ENCODE results near the gene MYO5C. TPM values are rescaled to one million over a fixed set of nuclear protein-coding genes. Genes with fewer than 3 reads are reported as not detected.

Gene MYO5C
- total and polyA plus RNA-seq, 2 of the 8 experiments (the other 6 are each of a cell fraction or from before 2014, with no cell fraction given) = 8.2 to 26.7 TPM

GRCh38 chr15:52243697-52244555 is 51.7 kb downstream of the MYO5C start:
- Histone ChIP-seq H3K23ac (ENCODE audit: insufficient read length) (no peak overlapping the region), H2AK5ac (ENCODE audit: low read depth, low read length) (no peak overlapping the region), H2BK15ac (ENCODE audit: low read length) (no peak overlapping the region), H2AFZ (ENCODE audit: low read length) (no peak overlapping the region), H3K79me2 (ENCODE audit: control insufficient read depth in 1 of 2, insufficient read depth in 2 of 2, low read length in 2 of 2) (no peaks in the 10 kb centered on the region), H4K8ac (ENCODE audit: extremely low read depth, insufficient read depth, low read length) (no peak overlapping the region), H3K23me2 (ENCODE audit: low read depth, low read length) (no peaks in the 10 kb centered on the region), H3K27ac (ENCODE audit: low read depth, low read length) (no peak overlapping the region), H3K36me3 (ENCODE audit: control insufficient read depth in 2 of 4, insufficient read depth in 4 of 4, low read length in 3 of 4) (peaks cover 11 to 67% (median 36%) of the 10 kb centered on the region in 4 experiments; a peak in 6 of 8 replicates), H3K4me3 (ENCODE audit: extremely low read depth in 1 of 4, insufficient read depth in 2 of 4, low read depth in 3 of 4, low read length in 4 of 4) (no peak overlapping the region), H3K9me3 (ENCODE audit: insufficient read depth in 2 of 2, low read depth in 1 of 2, low read length in 1 of 2) (no peaks in the 10 kb centered on the region), H3K27me3 (replicated peaks in 1 of 4; ENCODE audit: control insufficient read depth in 3 of 4, extremely low read depth in 1 of 4, insufficient read depth in 3 of 4, low read length in 3 of 4) (no peaks in the 10 kb centered on the region), H3K9ac (replicated peaks in 1 of 4; ENCODE audit: extremely low read depth in 1 of 4, low read depth in 3 of 4, low read length in 3 of 4) (no peak overlapping the region), H3K56ac (replicated peaks; ENCODE audit: insufficient read length, low read depth, low read length) (no peak overlapping the region), H2BK120ac (replicated peaks; ENCODE audit: low read depth, low read length) (no peak overlapping the region), H3K4me1 (replicated peaks in 1 of 4; ENCODE audit: control insufficient read depth in 3 of 4, insufficient read depth in 4 of 4, low read length in 3 of 4) (no peaks in the 10 kb centered on the region), H3K4me2 (ENCODE audit: insufficient read depth in 1 of 2, low read depth in 2 of 2, low read length in 2 of 2) (no peak overlapping the region), H4K91ac (replicated peaks; ENCODE audit: insufficient read length, low read length) (no peak overlapping the region), H3K14ac (ENCODE audit: insufficient read length) (no peak overlapping the region), H4K5ac (ENCODE audit: insufficient read length, low read depth, low read length) (no peak overlapping the region), H4K20me1 (replicated peaks in 1 of 2; ENCODE audit: control insufficient read depth in 1 of 2, insufficient read depth in 2 of 2, low read length in 2 of 2) (peaks cover 0 to 2% of the 10 kb centered on the region in 2 experiments), H2BK5ac (ENCODE audit: low read depth, low read length) (no peak overlapping the region), H3K4ac (replicated peaks; ENCODE audit: insufficient read length, low read depth, low read length) (no peak overlapping the region), H3K79me1 (ENCODE audit: low read depth, low read length) (no peaks in the 10 kb centered on the region), H3K18ac (ENCODE audit: extremely low read depth, low read length) (no peak overlapping the region), H2BK12ac (ENCODE audit: low read depth, low read length) (no peak overlapping the region), H2BK20ac (ENCODE audit: low read length) (no peak overlapping the region)
- ChIA-PET POLR2A (ENCODE audit: partially characterized antibody) (no interaction called here), CTCF (ENCODE audit: partially characterized antibody) (interaction anchor here (1.0 to 1.2 kb wide), 2 partner anchors 16 to 85 kb away, joined by 3 read pairs; no protein-coding TSS in a partner anchor)
- TF ChIP-seq BRCA1 (IDR thresholded peaks at IDR 0.05; ENCODE audit: low read depth, low read length) (no peak), FOSL1 (IDR thresholded peaks at IDR 0.05; ENCODE audit: insufficient read depth, low read depth, low read length) (no peak), CBX8 (IDR thresholded peaks at IDR 0.05; ENCODE audit: borderline replicate concordance, low read depth, low read length) (no peak), SRF (IDR thresholded peaks at IDR 0.05; ENCODE audit: low read depth, low read length) (no peak)
- WGBS, 2 experiments (ENCODE audit: extremely low coverage in 1 of 2, insufficient coverage in 1 of 2, insufficient read length in 1 of 2, insufficient replicate concordance in 2 of 2, low coverage in 1 of 2, low lambda C conversion rate in 2 of 2, missing lambda C conversion rate in 1 of 2) = 92% methylated on average over 20 of the region's 20 CpGs; no CpG with 5 or more reads in 1 of the 2 experiments
- FAIRE-seq (no peak), DNase-seq (ENCODE audit: low read depth in 1 of 2, low spot score in 2 of 2) (no peak)

Measured in H1 (cell line).